H1 (cell line): ENCODE results near the gene TXNL4A. TPM values are rescaled to one million over a fixed set of nuclear protein-coding genes. Genes with fewer than 3 reads are reported as not detected.

Source experiments
- CTCF ChIA-PET: fragments of 300-600 bp; sonication (Branson Sonifier 250); formaldehyde crosslinking; loops from one replicate; lab custom pipeline; 2021; ENCODE audit not compliant: partially characterized antibody; lab: Charles Lee
- POLR2A ChIA-PET: fragments of 300-600 bp; sonication (Branson Sonifier 250); formaldehyde crosslinking; loops from one replicate; lab custom pipeline; 2021; ENCODE audit warnings: inconsistent platforms; ENCODE audit not compliant: partially characterized antibody; lab: Charles Lee
- DNase-seq, 2 experiments: peaks; one replicate each; pipeline versions ENCODE4 v3.0.0 to v3.0.0-alpha.2; 2010 to 2022; ENCODE audit warnings: low spot score in 2 of 2, low read depth in 1 of 2, mixed read lengths in 1 of 2
- FAIRE-seq: peaks from 2 replicates; lab custom pipeline; 2011; peaks lifted over from hg19 to GRCh38; lab: Jason Lieb, UNC
- H2AFZ ChIP-seq: 2 replicates; pipeline ENCODE4 v1.8.1; 2012; ENCODE audit warnings: low read length, inconsistent platforms
- H2AK5ac ChIP-seq: 2 replicates; pipeline ENCODE4 v1.6.1; 2013; ENCODE audit warnings: low read depth, low read length
- H2BK120ac ChIP-seq: replicated peaks from 2 replicates; pipeline ENCODE3; 2013; ENCODE audit warnings: low read depth, low read length, inconsistent platforms
- H2BK12ac ChIP-seq: 2 replicates; pipeline ENCODE4 v1.6.1; 2013; ENCODE audit warnings: low read depth, low read length
- H2BK15ac ChIP-seq: 2 replicates; pipeline ENCODE4 v1.6.1; 2013; ENCODE audit warnings: low read length
- H2BK20ac ChIP-seq: 2 replicates; pipeline ENCODE4 v1.6.1; 2013; ENCODE audit warnings: low read length
- H2BK5ac ChIP-seq: 2 replicates; pipeline ENCODE4 v1.6.1; 2013; ENCODE audit warnings: low read depth, low read length
- H3K14ac ChIP-seq: 2 replicates; pipeline ENCODE4 v1.6.1; 2013; ENCODE audit warnings: inconsistent platforms; ENCODE audit not compliant: insufficient read length
- H3K18ac ChIP-seq: 2 replicates; pipeline ENCODE4 v1.6.1; 2013; ENCODE audit warnings: low read length; ENCODE audit errors: extremely low read depth
- H3K23ac ChIP-seq: 2 replicates; pipeline ENCODE4 v1.6.1; 2013; ENCODE audit warnings: inconsistent platforms; ENCODE audit not compliant: insufficient read length
- H3K23me2 ChIP-seq: 2 replicates; pipeline ENCODE4 v1.6.1; 2013; ENCODE audit warnings: low read depth, low read length
- H3K27ac ChIP-seq: 2 replicates; pipeline ENCODE4 v1.6.1; 2011; ENCODE audit warnings: low read depth, low read length, inconsistent platforms
- H3K27me3 ChIP-seq, 4 experiments: replicated peaks in 1 of 4; 1 replicate in 1 of 4; 2 replicates in 3 of 4; pipeline versions ENCODE4 v1.6.1 to v1.8.1; 2011 to 2013; ENCODE audit warnings: low read length in 3 of 4, mild to moderate bottlenecking in 3 of 4, inconsistent platforms in 2 of 4, mixed read lengths in 2 of 4, moderate library complexity in 1 of 4; ENCODE audit not compliant: control insufficient read depth in 3 of 4, insufficient read depth in 3 of 4; ENCODE audit errors: extremely low read depth in 1 of 4
- H3K36me3 ChIP-seq, 4 experiments: 2 replicates each; pipeline versions ENCODE4 v1.6.1 to v1.8.1; 2011 to 2013; ENCODE audit warnings: mild to moderate bottlenecking in 4 of 4, low read length in 3 of 4, moderate library complexity in 2 of 4, control low read depth in 1 of 4, inconsistent platforms in 1 of 4; ENCODE audit not compliant: insufficient read depth in 4 of 4, control insufficient read depth in 2 of 4
- H3K4ac ChIP-seq: replicated peaks from 2 replicates; pipeline ENCODE3; 2013; ENCODE audit warnings: low read length, low read depth, mixed read lengths, inconsistent platforms; ENCODE audit not compliant: insufficient read length
- H3K4me1 ChIP-seq, 4 experiments: replicated peaks in 1 of 4; 1 replicate in 1 of 4; 2 replicates in 3 of 4; pipeline versions ENCODE4 v1.6.1 to v1.8.1; 2011 to 2013; ENCODE audit warnings: low read length in 3 of 4, inconsistent platforms in 2 of 4, mixed read lengths in 1 of 4; ENCODE audit not compliant: insufficient read depth in 4 of 4, control insufficient read depth in 3 of 4
- H3K4me2 ChIP-seq, 2 experiments: 2 replicates each; pipeline versions ENCODE4 v1.6.1 to v1.8.1; 2011 to 2013; ENCODE audit warnings: low read depth in 2 of 2, low read length in 2 of 2, control low read depth in 1 of 2, inconsistent platforms in 1 of 2, mild to moderate bottlenecking in 1 of 2; ENCODE audit not compliant: insufficient read depth in 1 of 2
- H3K4me3 ChIP-seq, 4 experiments: fragments of 200-600, 300-600 bp in 1 of 4; sonication (generic), shearing (Covaris generic), sonication (Bioruptor Twin) in 1 of 4; 2 replicates each; pipeline versions ENCODE4 v1.5.1 to v1.8.1; 2011 to 2016; ENCODE audit warnings: low read length in 4 of 4, low read depth in 3 of 4, control low read depth in 2 of 4, inconsistent platforms in 2 of 4, mild to moderate bottlenecking in 2 of 4, mixed read lengths in 1 of 4, moderate library complexity in 1 of 4; ENCODE audit not compliant: insufficient read depth in 2 of 4; ENCODE audit errors: extremely low read depth in 1 of 4
- H3K56ac ChIP-seq: replicated peaks from 2 replicates; pipeline ENCODE3; 2013; ENCODE audit warnings: low read depth, mild to moderate bottlenecking, mixed read lengths, low read length, inconsistent platforms; ENCODE audit not compliant: insufficient read length
- H3K79me1 ChIP-seq: 2 replicates; pipeline ENCODE4 v1.6.1; 2013; ENCODE audit warnings: low read depth, low read length, control low read depth
- H3K79me2 ChIP-seq, 2 experiments: 2 replicates each; pipeline versions ENCODE4 v1.6.1 to v1.8.1; 2012 to 2013; ENCODE audit warnings: low read length in 2 of 2, mild to moderate bottlenecking in 2 of 2, inconsistent platforms in 1 of 2; ENCODE audit not compliant: insufficient read depth in 2 of 2, control insufficient read depth in 1 of 2
- H3K9ac ChIP-seq, 4 experiments: replicated peaks in 1 of 4; 1 replicate in 1 of 4; 2 replicates in 3 of 4; pipeline versions ENCODE4 v1.6.1 to v1.8.1; 2011 to 2013; ENCODE audit warnings: low read depth in 3 of 4, low read length in 3 of 4, control low read depth in 2 of 4, mild to moderate bottlenecking in 2 of 4, moderate library complexity in 2 of 4, inconsistent platforms in 1 of 4; ENCODE audit errors: extremely low read depth in 1 of 4
- H3K9me3 ChIP-seq, 2 experiments: 2 replicates each; pipeline versions ENCODE4 v1.6.1 to v1.8.1; 2012 to 2013; ENCODE audit warnings: mild to moderate bottlenecking in 2 of 2, moderate library complexity in 2 of 2, control low read depth in 1 of 2, inconsistent platforms in 1 of 2, low read depth in 1 of 2, low read length in 1 of 2, mixed read lengths in 1 of 2; ENCODE audit not compliant: insufficient read depth in 2 of 2
- H4K20me1 ChIP-seq, 2 experiments: replicated peaks in 1 of 2; 2 replicates each; pipeline versions ENCODE3 to v1.8.1; 2011 to 2013; ENCODE audit warnings: inconsistent platforms in 2 of 2, low read length in 2 of 2, mild to moderate bottlenecking in 1 of 2; ENCODE audit not compliant: insufficient read depth in 2 of 2, control insufficient read depth in 1 of 2
- H4K5ac ChIP-seq: 2 replicates; pipeline ENCODE4 v1.6.1; 2013; ENCODE audit warnings: low read length, low read depth, mixed read lengths, inconsistent platforms; ENCODE audit not compliant: insufficient read length
- H4K8ac ChIP-seq: 2 replicates; pipeline ENCODE4 v1.8.0; 2013; ENCODE audit warnings: mild to moderate bottlenecking, moderate library complexity, low read length, inconsistent platforms; ENCODE audit not compliant: insufficient read depth; ENCODE audit errors: extremely low read depth
- H4K91ac ChIP-seq: replicated peaks from 2 replicates; pipeline ENCODE3; 2013; ENCODE audit warnings: low read length, mixed read lengths, inconsistent platforms; ENCODE audit not compliant: insufficient read length
- CBX8 ChIP-seq: fragments of 300-800, 300-1000 bp; sonication (generic); IDR thresholded peaks from 2 replicates; pipeline ENCODE4 v1.7.1; 2016; ENCODE audit warnings: low read depth, low read length, borderline replicate concordance
- CEBPB ChIP-seq: IDR thresholded peaks from 2 replicates; pipeline ENCODE4 v1.6.1; 2012; ENCODE audit warnings: low read depth, low read length
- CHD2 ChIP-seq: IDR thresholded peaks from 2 replicates; pipeline ENCODE4 v1.6.1; 2012; ENCODE audit warnings: low read length, improper control_type of control experiment
- RAD21 ChIP-seq, 2 experiments: IDR thresholded peaks in 1 of 2; conservative IDR thresholded peaks in 1 of 2; 2 replicates each; pipeline ENCODE4 v1.6.1; 2011; ENCODE audit warnings: low read depth in 2 of 2, low read length in 2 of 2, improper control_type of control experiment in 1 of 2, inconsistent platforms in 1 of 2, mild to moderate bottlenecking in 1 of 2, moderate library complexity in 1 of 2
- RBBP5 ChIP-seq: IDR thresholded peaks from 2 replicates; pipeline ENCODE4 v1.7.1; 2012; ENCODE audit warnings: low read depth, mild to moderate bottlenecking, inconsistent platforms, low read length, moderate library complexity, borderline replicate concordance
- RFX5 ChIP-seq: IDR thresholded peaks from 2 replicates; pipeline ENCODE4 v1.6.1; 2011; ENCODE audit warnings: low read depth, low read length, improper control_type of control experiment, borderline replicate concordance
- SAP30 ChIP-seq: fragments of 300-600 bp; sonication (generic); IDR thresholded peaks from 2 replicates; pipeline ENCODE4 v1.7.1; 2012; ENCODE audit warnings: low read length, moderate library complexity, mild to moderate bottlenecking, inconsistent platforms; ENCODE audit not compliant: insufficient read depth, insufficient replicate concordance
- SP1 ChIP-seq: IDR thresholded peaks from 2 replicates; pipeline ENCODE4 v1.6.1; 2011; ENCODE audit warnings: low read depth, low read length
- SUZ12 ChIP-seq: fragments of 200-600 bp; sonication (generic); IDR thresholded peaks from 2 replicates; pipeline ENCODE4 v1.6.1; 2012; ENCODE audit warnings: mild to moderate bottlenecking, inconsistent platforms, low read length, moderate library complexity, mixed read lengths
- TAF7 ChIP-seq: optimal IDR thresholded peaks from 2 replicates; pipeline ENCODE3; 2011; ENCODE audit warnings: low read depth, mild to moderate bottlenecking, inconsistent platforms, low read length, moderate library complexity, borderline replicate concordance
- ZNF274 ChIP-seq: IDR thresholded peaks from 2 replicates; pipeline ENCODE4 v1.7.0; 2012; ENCODE audit warnings: low read length, borderline replicate concordance; ENCODE audit errors: extremely low read depth
- WGBS, 2 experiments: shearing (Covaris generic) in 1 of 2; methylation state at CpG; one replicate each; pipeline versions ENCODE4 v1.1.6 to v1.1.7; 2013 to 2015; ENCODE audit warnings: low lambda C conversion rate in 2 of 2, mixed read lengths in 2 of 2, inconsistent platforms in 1 of 2, low coverage in 1 of 2, missing lambda C conversion rate in 1 of 2; ENCODE audit not compliant: insufficient replicate concordance in 2 of 2, insufficient coverage in 1 of 2, insufficient read length in 1 of 2; ENCODE audit errors: extremely low coverage in 1 of 2, missing lambda C conversion rate in 1 of 2; 5-methylcytosine and 5-hydroxymethylcytosine counted together
- polyA plus RNA-seq, 7 experiments: library from polyadenylated mRNA; depleted of rRNA in 3 of 7; stranded (reverse) in 5 of 7; unstranded in 2 of 7; fragments of >200 nt in 5 of 7; fragments of 200-250 nt in 2 of 7; gene quantifications; 1 replicate in 5 of 7; 2 replicates in 1 of 7; 4 replicates in 1 of 7; pipeline versions ENCODE4 v1.2.1 to v1.2.3, GENCODE V29; 2011 to 2013; ENCODE audit warnings: missing spikeins in 2 of 7, mixed read lengths in 2 of 7
- total RNA-seq: library from RNA; stranded (reverse); fragmentation: NEBNext Ultra II Directional; extraction: Animal tissue kit (Norgen Biotek cat#: 25700); gene quantifications from 2 replicates; pipeline ENCODE4 v1.2.1, GENCODE V29; 2021

Gene TXNL4A
- total and polyA plus RNA-seq, 2 of the 8 experiments (the other 6 are each of a cell fraction or from before 2014, with no cell fraction given) = 169 to 181 TPM

- H2BK120ac ChIP-seq = no peak overlapping the region
- no peak overlapping the region for H3K9ac ChIP-seq
- no peaks in the 10 kb centered on the region for H3K27me3 ChIP-seq
- peaks cover 15% of the 10 kb centered on the region; the same call in 1 of the 2 replicates for H3K79me1 ChIP-seq
- CTCF ChIA-PET = interaction anchor here (0.6 to 3.1 kb wide), 11 partner anchors 9 to 440 kb away, joined by 3 to 11 read pairs (median 3); no protein-coding TSS in a partner anchor
- H2BK20ac ChIP-seq = no peak overlapping the region
- H3K56ac ChIP-seq = no peak overlapping the region
- H4K8ac ChIP-seq = no peak overlapping the region
- peaks cover 50 to 80% of the 10 kb centered on the region in 2 experiments for H3K79me2 ChIP-seq
- no peak overlapping the region for H2BK12ac ChIP-seq
- no peak overlapping the region for H3K4me2 ChIP-seq
- no peak overlapping the region for H2BK5ac ChIP-seq
- FAIRE-seq (no peak), DNase-seq (no peak)
- no peak overlapping the region for H3K27ac ChIP-seq
- H3K23ac ChIP-seq = no peak overlapping the region
- no peak overlapping the region for H3K18ac ChIP-seq
- H3K9me3 ChIP-seq = no peaks in the 10 kb centered on the region
- no peak overlapping the region for H3K14ac ChIP-seq
- 93% methylated on average over 12 of the region's 12 CpGs; no CpG with 5 or more reads in 1 of the 2 experiments for WGBS, 2 experiments
- peaks cover 5% of the 10 kb centered on the region; the same call in 1 of the 2 replicates for H3K23me2 ChIP-seq
- no peak overlapping the region for H4K5ac ChIP-seq
- no peak overlapping the region for H2AK5ac ChIP-seq
- peaks cover 0 to 5% (median 2%) of the 10 kb centered on the region in 4 experiments; a peak in 2 of 7 replicates for H3K4me1 ChIP-seq
- H4K91ac ChIP-seq = no peak overlapping the region
- H2BK15ac ChIP-seq = no peak overlapping the region
- peaks cover 25 to 30% of the 10 kb centered on the region in 2 experiments for H4K20me1 ChIP-seq
- no peak overlapping the region for H3K4me3 ChIP-seq
- POLR2A ChIA-PET = interaction anchor here (0.7 to 3.7 kb wide), 9 partner anchors 9 to 805 kb away, joined by 3 to 18 read pairs (median 3); partner anchors contain the start of gene RBFA
- no peak overlapping the region for H3K4ac ChIP-seq
- peaks cover 3 to 27% (median 8%) of the 10 kb centered on the region in 4 experiments; a peak in 5 of 8 replicates for H3K36me3 ChIP-seq
- H2AFZ ChIP-seq = no peak overlapping the region
- TF ChIP-seq SAP30 (no peak), SP1 (no peak), CEBPB (no peak), CBX8 (no peak), SUZ12 (no peak), RBBP5 (no peak), CHD2 (no peak), RFX5 (no peak), ZNF274 (no peak), TAF7 (no peak), RAD21 (IDR thresholded peaks at IDR 0.05 in 1 of 2, conservative IDR thresholded peaks at IDR 0.05 in 1 of 2; ENCODE audit: low read depth in 2 of 2, low read length in 2 of 2) (no peak)
Observed at GRCh38 chr18:79985172-79985571, 3.2 kb downstream of the TXNL4A start.
